Stimulated activated CD8-positive, alpha-beta memory T cell treated with anti-CD3 and anti-CD28 coated beads, Interleukin-15, amount 100 ng/mL, for 48 hours (primary cell): ENCODE results near the gene CSNK1D.
"Not testable (repeated sequence)": the region's sequence is repeated elsewhere in the genome, so short reads cannot be mapped to it uniquely, and the experiment has no call there.

Source experiments
- DNase-seq, 2 donors: peaks; one replicate each; pipeline ENCODE4 v3.0.0-alpha.2; 2020; ENCODE audit warnings: low read depth in 2 of 2

CSNK1D gene

GRCh38 chr17:82193050-82193449 is 80.5 kb downstream of the CSNK1D start:
- not testable (repeated sequence) for DNase-seq
